ENCODE measurements around the gene TUBA3E.
"Not testable (repeated sequence)": the region's sequence is repeated elsewhere in the genome, so short reads cannot be mapped to it uniquely, and the experiment has no call there.

Gene TUBA3E

GRCh38 chr2:130162486-130162885 lies 35.8 kb downstream of the TUBA3E start:
- DNase-seq (ENCODE audit: low read depth in 2 of 2) = not testable (repeated sequence)

- not testable (repeated sequence) for DNase-seq (ENCODE audit: low read depth in 2 of 2)
Measured at GRCh38 chr2:130160838-130161705, 37.2 kb downstream of the TUBA3E start.

- DNase-seq (ENCODE audit: low read depth in 2 of 2) = no peak
Measured at GRCh38 chr2:130160131-130160530, 38.1 kb downstream of the TUBA3E start.

GRCh38 chr2:130159376-130159775 lies 38.9 kb downstream of the TUBA3E start:
- DNase-seq (ENCODE audit: low read depth in 2 of 2) = not testable (repeated sequence)

- DNase-seq (ENCODE audit: low read depth in 2 of 2) = no peak
Measured at GRCh38 chr2:130158631-130159030, 39.6 kb downstream of the TUBA3E start.

GRCh38 chr2:130157825-130158514 lies 40.3 kb downstream of the TUBA3E start:
- DNase-seq (ENCODE audit: low read depth in 2 of 2) = not testable (repeated sequence)

- not testable (repeated sequence) for DNase-seq (ENCODE audit: low read depth in 2 of 2)
Measured at GRCh38 chr2:130157354-130157753, 40.9 kb downstream of the TUBA3E start.

GRCh38 chr2:130156624-130157004 lies 41.6 kb downstream of the TUBA3E start:
- DNase-seq (ENCODE audit: low read depth in 2 of 2) = no peak

GRCh38 chr2:130155956-130156623 lies 42.1 kb downstream of the TUBA3E start:
- DNase-seq (ENCODE audit: low read depth in 2 of 2) = not testable (repeated sequence)

- no peak for DNase-seq (ENCODE audit: low read depth in 2 of 2)
Measured at GRCh38 chr2:130154773-130155765, 43.2 kb downstream of the TUBA3E start.

DNA sequence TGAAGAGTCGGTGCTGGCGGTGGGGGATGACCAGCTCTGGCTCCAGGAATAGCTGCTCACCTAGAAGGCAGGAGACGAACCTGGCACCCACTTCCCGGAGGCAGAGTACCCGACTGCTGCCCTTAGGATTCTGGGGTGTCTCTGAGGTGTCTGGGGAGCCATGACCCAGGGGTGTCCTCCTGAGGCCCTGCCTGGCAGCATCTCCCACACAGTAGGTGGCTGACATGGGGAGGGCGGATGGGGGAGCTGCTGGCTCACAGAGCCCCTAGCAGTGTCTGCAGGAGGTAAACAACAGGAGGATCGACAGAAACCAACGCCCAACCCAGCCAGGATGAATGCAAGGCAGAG lies 43.8 kb downstream of the TUBA3E start:
- DNase-seq (ENCODE audit: low read depth in 2 of 2) = not testable (repeated sequence)

- not testable (repeated sequence) for DNase-seq (ENCODE audit: low read depth in 2 of 2)
Measured at GRCh38 chr2:130153721-130154422, 44.4 kb downstream of the TUBA3E start.

GRCh38 chr2:130152816-130153595 lies 45.2 kb downstream of the TUBA3E start:
- DNase-seq (ENCODE audit: low read depth in 2 of 2) = no peak

- not testable (repeated sequence) for DNase-seq (ENCODE audit: low read depth in 2 of 2)
Measured at GRCh38 chr2:130152136-130152815, 46.0 kb downstream of the TUBA3E start.

- not testable (repeated sequence) for DNase-seq (ENCODE audit: low read depth in 2 of 2)
Measured at GRCh38 chr2:130151145-130151512, 47.1 kb downstream of the TUBA3E start.

- no peak for DNase-seq (ENCODE audit: low read depth in 2 of 2)
Measured at GRCh38 chr2:130150181-130151144, 47.8 kb downstream of the TUBA3E start.

- DNase-seq (ENCODE audit: low read depth in 2 of 2) = not testable (repeated sequence)
Measured at GRCh38 chr2:130148515-130148914, 49.7 kb downstream of the TUBA3E start.

GRCh38 chr2:130145006-130145414 lies 53.2 kb downstream of the TUBA3E start, which contains the start of gene CCDC74B:
Gene CCDC74B, minus strand, starts transcription at chr2:130145112. Its CDS starts 116 bp downstream, at chr2:130144996.
- DNase-seq (ENCODE audit: low read depth in 2 of 2) = peak; percentile 15 to 26

Measured in stimulated activated CD8-positive, alpha-beta memory T cell treated with anti-CD3 and anti-CD28 coated beads, Interleukin-2, amount 100 ng/mL, for 1 hour (primary cell).